DMS 273 (cell line): ENCODE data around the gene IRX6.

Source experiments
- DNase-seq: peaks from one replicate; lab custom pipeline; 2025; ENCODE audit not compliant: unreplicated experiment; lab: John Stamatoyannopoulos, UW

IRX6 gene

DNA sequence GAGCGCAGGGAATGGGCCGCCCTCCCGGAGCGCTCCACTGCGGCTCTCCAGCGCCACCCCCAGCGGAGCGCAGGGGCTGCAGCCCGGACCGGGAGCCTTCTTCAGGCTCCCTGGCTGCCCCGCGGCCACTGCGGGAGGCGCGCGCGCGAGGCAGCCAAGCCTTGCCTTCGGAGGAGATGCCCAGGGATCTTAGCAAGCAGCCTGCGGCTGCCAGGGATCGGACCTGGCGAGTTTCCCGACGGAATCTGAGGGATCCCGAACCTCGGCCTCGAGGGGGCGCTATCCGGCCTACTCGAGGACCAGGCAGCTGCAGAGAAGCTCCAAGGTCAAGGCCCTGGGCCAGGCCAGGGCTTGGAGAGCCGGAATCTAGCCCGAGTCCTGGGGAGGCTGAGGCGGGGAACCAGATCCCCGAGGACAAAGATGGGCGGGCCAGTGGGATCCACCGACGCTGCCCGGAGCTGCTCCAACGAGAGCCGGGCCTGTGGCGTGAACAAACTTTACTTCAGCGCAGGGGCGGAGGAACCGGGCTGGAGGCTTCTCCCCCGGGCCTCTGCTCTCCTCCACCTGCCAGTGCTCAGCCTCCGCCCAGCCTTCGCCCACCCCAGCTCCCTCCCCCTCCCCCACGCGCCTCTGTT lies at the start of gene IRX6:
IRX6 (plus strand) TSS at position 567 of the 635 bp plus-strand sequence. CDS start 889 bp downstream, outside the sequence.
- peak; percentile 90 for DNase-seq

DNA sequence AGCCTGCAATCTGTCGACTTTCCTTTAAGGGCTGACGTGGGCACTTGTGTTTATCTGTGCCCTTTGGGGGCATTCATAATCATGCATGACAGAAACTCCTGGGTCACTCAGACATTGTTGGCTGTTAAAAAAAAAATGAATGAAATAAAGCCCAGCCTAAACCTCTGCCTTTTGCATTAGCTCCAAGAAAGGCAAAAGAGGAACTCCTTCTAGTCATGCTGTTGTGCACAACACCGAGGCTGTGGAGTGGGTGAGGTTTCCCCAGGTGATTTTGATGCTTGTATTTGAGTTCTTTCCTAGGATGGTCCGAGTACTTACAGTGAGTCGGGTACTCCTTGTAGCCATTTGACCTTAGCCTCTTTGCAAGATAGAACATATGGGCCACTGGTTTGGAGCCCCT lies 49.6 kb upstream of the IRX6 start:
- DNase-seq: no peak

DNA sequence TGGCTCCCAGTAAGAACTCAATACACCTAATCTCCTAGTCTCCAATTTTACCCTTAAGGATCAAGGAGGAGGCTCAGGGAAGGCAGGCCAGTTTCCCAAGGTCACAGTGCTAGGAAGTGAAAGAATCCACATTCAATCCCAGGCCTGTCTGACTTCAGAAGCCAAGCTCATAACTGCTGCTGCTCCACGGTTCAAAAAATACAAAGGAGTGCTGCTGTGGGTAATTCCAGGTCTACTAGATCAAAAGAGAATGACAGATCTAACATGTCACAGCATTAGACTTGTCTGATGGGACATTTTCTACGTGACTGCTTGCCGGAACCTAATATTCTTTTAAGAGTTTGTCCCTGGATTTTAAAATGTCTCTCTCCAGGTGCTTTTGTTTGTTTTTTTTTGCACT lies 48.8 kb upstream of the IRX6 start:
- DNase-seq: no peak

DNA sequence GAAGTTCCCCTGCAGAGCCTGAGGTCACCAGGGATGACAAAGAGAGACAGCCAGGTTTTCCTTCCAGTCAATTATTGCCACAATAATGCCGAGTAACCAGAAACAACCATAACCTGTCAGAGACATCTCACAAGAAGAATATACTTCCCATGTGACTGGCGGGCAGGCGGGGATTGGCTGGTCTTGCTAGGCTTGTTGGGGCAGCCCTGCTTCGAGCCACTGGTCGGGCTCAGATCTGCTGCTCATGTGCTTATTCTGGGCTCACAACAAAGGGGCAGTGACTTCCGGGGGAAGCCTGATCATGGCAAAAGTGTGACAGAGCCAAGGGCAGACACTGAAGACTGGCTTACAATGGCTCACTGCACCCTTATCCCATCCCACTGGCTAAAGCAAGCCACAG lies 48.1 kb upstream of the IRX6 start:
- no peak for DNase-seq

DNA sequence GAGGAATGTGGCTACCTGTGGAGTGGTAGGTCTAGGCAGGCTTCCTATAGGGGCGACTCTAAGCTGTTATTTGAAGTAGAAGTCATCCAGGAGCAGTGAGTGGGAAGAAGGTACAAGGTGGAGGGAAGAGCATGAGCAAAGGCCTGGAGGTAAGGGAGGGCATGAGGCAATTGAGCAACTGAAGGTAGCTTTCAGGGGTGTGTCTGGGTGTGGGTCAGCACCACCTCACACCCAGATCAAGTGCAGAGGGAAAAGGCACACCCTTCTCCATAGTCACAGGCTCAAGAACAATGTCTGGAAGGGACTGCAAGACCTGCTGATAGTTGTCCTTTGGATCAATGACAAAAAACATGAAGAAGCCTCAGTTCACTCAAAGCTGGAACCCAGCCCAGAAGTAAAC lies 46.5 kb upstream of the IRX6 start:
- DNase-seq: peak; percentile 43

DNA sequence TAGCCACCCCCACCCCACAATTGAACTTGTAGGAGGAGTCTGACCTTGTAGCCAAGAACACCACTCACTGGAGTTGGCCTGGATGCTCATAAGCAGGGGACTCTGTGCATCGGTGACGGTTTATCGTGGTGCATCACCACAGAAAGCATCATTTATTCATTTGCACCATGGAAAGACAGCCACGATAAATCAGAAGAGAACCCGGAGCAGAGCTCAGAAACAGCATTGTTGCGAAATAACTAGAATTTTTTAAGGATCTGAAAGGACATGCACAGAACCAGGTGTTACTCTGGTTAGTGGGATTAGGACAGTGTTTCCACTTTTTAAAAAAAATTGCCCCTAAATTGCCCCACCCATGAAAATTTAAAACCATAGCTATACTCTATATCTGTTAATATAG lies 44.4 kb upstream of the IRX6 start:
- DNase-seq: no peak

DNA sequence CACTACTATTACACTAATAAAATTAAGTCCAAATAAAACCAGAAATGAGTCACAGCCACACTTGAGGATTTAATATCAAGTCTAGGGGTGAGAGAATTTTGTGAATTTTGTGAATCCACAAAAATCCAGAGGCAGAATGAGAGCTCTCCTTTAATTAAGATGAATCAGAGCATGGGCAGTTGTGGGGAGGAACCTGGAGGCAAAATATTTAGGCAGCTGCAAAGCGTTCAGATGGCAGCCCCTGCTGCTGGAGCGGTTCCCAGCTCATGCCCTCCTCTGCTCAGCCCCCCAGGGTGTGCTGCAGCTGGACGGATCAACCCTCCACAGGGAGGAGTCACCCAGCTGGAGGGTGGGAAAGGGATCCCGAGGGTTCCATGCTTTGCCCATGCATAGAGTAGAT lies 43.4 kb upstream of the IRX6 start:
- DNase-seq: peak; percentile 72

DNA sequence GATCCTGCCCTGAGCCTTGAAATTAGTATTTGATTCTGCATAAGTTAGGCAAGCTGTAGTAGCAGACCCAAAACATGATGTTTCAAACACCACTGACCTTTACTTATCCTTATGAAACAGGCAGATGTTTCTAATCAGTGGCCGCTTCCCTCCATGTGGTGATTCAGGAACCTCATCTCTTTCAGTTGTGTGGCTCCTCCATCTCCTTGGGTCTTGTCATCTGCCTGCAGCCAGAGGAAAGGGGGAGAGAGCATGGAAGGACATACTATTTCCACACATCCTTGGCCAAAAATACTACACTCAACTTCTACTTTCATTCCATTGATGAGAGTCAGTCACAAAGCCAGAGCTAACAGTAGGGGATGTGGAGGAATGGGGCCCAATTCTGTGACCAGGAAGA lies 41.6 kb upstream of the IRX6 start:
- DNase-seq: no peak

DNA sequence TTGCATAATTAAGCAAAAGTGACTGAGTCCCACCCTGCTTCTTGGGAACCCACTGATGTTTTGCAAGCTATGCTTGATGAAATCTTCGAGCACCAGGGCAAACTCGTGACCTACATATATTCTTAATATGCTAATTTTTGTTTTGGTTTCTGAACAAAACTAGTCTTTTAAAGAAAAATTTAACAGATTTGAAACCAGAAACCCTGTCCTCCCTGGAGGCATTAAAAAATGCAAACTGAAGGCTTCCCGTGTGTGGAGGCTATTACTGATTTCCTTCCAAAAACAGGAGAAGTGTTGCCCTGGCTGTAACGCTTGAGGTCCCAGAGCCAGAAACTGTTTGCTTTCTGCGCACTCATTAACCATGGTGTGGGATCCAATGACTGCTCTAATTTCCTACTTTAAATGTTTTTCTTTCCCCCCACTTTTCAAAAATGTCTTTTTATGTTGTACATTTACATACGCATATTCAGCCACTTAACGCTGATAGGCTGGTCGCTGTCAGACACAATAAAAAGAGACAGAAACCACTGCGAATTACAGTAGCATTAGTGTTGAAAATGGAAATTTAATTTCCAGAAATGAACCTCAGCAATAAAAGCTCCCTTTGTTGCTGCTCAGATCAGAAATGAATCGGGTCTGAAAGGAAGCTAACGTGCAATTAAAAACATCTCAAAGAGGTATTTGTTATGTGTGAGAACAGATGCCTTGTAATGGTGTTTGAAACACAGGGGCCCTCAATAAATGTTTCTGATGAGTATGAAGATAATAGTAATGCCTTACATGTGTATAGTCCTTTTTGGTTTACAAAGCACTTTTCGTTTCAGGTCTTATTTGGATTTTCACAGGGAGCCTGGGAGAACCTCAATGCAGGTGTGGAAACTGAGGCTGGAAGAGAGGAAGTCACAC lies 39.9 kb upstream of the IRX6 start:
- no peak for DNase-seq

DNA sequence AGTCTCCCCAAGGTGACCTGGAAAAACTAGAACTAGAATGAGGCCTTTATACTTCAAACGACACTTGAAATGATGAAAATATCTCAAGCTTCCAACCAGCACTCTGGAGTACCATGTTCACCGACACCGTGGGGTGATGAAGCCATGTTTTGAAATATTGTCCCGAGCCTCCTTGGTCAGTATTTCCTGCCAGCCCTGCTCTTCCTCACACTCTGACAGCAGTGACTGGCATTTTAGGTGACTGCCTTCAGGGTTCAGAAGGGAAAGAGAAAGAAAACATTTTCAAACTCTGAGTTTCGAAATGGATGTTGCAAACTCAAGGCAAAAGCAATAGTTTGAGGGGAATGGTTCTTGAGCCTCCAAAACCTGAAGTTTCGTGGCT lies 39.3 kb upstream of the IRX6 start:
- DNase-seq: no peak

DNA sequence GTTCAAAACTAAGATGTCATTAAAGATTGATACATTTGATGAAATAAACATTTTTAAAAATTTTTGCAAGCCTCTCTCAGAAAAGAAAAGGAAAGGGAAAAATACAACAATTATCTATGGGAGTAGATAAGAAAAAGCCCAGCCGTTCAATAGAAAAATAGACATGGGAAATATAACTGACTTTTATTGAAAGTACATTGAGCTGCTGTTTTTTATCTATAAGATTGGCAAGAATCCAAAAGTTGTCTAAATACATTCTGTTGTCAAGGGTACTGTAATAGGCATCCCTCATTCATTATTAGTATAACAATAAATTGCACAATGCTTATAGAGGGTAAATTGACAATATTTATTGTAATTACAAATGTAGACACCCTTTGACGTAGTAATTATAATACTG lies 38.4 kb upstream of the IRX6 start:
- no peak for DNase-seq

DNA sequence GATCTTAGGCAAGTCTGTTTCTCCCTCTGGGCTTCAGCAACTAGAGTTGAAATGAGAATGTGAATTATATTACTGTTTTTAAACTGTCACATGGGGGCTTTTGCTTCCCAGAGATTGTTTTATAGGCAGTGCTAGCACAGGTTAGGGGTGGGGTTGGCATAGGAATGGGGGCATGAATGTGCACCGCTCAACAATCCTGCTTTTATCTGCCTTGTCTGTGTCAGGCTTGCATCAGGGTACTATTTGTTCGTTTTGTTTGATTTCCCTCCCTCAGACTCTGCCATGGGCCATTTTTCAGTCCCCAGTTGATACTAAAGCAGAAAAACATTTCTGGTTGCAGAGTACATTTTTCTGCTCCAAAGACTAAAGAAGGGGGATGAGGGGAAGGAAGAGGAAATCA lies 34.6 kb upstream of the IRX6 start:
- no peak for DNase-seq

DNA sequence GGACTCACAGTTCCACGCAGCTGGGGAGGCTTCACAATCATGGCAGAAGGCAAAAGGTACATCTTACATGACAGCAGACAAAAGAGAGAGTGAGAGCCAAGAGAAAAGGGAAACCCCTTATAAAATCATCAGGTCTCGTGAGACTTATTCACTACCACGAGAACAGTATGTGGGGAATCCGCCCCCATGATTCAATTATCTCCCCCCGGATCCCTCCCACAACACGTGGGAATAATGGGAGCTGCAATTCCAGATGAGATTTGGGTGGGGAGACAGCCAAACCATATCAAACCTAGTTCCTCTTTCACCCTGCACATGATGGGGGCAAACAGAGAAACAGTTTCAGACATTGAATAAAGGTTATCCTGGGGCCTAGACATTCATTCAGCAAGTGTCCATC lies 32.2 kb upstream of the IRX6 start:
- DNase-seq: no peak

DNA sequence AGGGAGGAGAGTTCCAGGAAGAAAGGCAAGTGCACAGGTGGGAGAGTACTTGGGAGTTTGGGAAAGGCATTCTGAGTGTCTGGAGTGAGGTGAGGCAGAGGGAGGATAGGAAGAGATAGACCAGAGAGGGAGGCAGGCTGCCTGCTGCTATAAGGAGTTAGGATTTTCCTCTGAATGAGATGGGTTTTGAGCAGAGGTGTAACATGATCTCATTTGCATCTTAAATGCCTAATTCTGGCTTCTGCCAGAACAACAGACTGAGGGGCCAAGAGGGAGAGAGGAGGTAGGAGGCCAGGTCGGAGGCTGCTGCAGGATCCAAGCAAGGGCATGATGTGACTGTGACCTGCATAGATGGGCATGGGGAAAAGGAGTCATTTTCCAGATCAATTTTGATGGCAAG lies 31.5 kb upstream of the IRX6 start:
- DNase-seq: peak; percentile 17

DNA sequence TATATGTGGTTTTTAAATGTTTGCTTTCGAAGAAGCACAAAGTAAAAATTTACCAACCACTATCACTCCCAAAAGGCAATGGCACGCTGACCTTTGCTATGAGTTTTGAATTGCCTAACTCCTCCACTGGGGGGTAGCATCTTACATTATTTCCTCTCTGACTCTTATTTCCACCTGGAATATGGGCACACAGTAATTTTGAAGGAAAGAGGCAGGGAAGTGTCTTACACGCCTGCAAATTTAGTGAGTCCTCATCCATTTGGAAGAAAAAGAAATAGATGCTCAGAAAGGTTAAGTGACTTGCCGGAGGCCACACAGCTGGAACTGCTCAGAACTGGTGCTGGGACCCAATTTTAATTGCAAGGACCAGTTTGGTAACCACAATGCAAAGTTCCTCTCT lies 29.9 kb upstream of the IRX6 start:
- peak; percentile 15 for DNase-seq

DNA sequence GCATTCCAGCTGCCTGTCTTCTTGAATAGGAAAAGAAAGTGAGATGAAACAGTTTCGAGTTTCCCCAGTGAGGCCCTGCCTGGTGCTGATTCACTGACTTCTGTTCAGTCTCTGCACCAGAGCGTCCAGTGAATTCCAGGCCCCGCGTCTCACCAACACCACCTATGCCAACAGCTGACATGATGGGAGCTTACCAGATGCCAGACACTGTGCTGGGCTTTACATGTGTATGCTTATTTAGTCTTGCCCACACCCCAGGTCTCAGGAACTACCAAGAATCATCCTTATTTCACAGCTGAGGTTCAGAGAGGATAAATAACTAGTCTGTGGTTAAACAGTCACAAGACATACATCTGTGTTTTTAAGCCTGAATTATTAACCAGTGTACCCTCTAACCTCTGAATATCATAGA lies 29.1 kb upstream of the IRX6 start:
- peak; percentile 55 for DNase-seq

DNA sequence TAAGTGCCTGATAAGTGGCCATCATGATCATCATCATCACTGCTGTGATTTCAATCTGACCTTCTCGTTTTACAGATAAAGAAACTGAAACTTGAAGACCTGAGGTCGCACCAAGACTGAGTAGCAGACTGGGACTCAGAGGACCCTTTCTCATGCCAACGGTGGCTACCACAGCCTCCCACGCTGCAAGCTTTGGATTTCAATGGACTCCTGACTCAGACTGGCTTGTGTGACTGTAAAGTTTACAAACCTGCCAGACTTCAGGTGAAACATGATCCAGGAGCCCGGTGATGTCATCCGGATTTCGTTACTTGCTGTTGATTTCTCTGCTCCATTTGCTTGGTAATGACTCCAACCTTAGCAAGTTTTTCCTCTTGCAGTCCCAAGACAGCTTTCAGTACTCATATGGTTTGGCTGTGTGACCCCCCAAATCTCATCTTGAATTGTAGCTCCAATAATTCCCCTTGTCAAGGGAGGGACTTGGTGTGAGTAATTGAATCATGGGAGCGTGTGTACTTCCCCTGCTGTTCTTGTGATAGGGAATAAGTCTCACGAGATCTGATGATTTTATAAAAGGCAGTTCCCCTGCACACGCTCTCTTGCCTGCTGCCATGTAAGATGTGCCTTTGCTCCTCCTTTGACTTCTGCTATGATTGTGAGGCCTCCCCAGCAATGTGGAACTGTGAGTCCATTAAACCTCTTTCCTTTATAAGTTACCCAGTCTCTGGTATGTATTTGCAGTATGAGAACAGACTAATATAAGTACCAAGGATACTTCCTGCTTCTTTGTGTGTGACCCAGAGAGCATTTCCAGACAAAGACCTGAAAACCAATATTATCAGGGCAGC lies 26.7 kb upstream of the IRX6 start:
- DNase-seq: peak; percentile 84

DNA sequence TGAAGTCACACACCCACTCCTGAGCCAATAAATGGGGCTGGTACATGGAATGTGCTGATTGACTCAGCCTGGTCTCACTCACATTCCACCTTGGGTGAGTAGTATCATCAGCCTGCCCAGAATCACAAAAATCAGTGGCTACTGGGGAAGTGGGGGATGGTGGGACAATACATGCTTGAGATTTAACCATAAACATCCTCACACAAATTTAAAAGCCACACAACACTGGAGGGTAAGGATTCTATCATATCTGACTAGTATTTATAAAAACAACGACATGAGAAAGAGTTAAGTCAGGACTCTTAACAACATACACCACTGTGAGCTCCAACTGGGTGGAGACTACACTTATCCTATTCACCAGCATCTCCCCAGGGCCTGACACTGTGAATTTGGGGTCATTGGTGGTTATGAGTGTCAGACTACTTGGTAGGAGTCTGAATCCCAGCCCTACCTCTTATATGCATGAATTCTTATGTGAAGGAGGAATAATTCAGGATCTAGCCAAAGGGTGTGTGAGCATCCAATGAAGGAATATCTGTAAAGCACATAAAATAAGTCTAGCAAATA lies 26.0 kb upstream of the IRX6 start:
- DNase-seq: no peak

DNA sequence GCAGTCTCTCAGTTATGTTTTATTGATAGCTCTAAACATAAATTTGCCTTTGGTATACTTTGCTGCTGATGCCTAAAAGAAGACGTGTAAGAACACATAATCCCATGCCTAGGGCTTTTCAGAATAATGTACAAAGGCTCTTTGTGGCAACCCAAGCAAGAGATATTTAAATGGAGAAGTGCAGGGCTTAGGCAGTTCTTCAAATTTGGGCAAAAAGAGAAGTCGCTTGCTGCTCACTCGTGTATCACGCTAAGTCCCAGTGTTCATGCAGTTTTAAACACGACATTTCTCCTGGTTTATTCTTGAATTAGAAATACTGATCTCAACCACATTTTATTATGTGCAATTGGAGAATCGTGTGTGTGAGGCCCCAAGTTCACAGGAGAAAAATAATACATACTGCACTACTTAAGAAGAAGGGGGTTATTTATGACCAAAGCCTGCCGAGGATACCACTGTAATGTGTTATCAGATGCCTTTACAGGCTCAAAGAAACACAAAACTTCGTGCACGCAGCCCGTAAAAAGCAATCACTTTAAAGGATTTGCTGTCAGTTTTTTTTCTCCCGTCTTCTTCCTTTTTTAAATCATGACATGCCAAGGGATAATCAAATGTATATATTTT lies 22.5 kb upstream of the IRX6 start:
- DNase-seq: no peak

DNA sequence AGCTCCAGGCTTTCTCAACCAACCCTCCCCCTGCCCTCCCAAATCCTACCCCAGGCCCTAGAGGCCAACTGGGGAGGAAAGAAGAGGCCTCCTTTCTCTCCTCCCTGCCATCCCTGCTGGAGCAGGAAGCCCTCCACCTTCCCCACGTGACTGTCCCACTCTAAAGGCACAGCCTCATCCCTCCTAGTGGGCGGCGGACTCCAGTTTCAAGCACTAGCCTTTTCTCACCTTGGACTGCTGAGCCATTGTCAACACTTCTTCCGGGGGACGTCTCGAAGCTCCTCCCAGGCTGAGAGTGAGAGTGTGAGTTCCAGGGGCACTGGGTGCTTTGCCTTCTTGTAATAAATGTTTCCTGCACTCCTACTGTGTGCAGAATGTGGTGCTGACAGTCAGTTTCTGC lies 21.4 kb upstream of the IRX6 start:
- no peak for DNase-seq

DNA sequence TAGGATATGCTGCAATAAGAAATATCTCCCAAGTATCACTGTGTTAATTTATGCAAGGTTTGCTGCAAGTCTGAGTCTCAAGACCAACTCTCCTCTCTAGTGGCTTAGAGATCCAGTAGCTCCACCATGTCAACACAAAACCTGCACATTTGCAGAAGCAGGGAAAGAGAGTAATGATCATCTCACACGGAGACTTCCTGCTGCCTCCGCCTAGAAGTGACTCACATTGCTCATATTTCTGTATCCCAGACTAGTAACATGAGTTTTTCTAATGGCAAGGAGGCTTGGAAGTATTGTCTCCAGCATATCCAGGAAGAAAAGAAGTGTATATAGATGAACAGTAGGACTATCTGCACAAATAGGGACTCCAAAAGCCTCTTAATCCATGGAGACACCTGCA lies 15.0 kb upstream of the IRX6 start:
- DNase-seq: no peak
